GM19455 (cell line): ENCODE measurements around the gene SELP.
A peak's percentile ranks its signal among the peaks of the same experiment; 100 is the strongest.

ENCODE experiments used
- ATAC-seq: cut with Tn5 transposase; IDR thresholded peaks from one replicate; pipeline ENCODE4 v1.9.1; 2021; ENCODE audit not compliant: unreplicated experiment

SELP gene

DNA sequence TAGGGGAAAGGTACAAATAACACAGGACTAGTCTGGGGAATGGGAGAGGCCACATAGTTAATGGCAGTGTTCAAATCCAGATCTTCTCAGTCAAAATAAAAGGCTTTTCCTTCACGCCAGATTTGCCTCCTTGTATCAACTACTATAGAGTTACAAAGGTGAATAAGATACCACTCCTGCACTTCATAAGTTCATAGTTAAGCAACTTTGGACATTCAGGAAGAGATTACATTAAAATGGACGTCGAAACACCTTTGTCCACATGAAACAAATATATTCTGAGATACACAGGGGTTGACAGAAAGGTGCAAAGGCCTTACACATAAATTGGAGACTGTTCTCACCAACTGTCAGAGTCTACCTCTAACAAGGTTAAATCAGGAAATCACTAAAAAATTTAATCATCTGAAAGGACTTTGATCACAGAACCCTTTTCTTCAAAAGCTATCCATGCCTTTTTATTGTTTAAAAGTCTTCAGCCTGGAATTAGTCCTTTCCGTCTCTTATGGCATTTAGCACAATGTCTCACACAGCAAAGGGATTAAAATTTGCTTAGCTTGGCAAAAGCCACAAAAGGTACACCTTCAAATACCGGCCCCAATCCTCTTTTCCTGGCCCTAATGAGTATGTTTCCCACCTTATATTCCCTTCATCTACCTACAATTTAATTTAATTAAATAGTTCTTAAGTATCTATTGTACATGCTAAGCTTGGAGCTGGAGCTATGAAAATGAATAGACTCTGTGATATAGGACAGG is 51.8 kb downstream of the SELP start:
- ATAC-seq = no peak

DNA sequence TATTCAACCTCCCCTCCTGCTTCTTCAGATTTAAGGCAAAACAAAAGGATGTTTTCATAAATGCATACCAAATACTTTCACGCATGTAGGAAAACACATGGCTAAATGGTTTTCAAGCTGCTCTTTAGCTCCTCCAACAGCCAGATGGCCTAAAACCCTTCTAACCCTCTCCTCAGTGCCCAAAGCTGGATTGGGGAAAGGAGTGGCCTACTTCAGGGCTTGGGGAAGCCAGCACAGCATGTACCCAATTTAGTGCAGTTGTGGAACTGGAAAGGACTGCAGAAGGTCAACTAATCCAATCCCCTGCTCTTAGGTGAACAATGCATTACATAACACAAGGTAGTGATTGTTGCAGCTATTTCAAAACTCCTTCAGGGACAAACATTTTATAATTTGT is 53.0 kb downstream of the SELP start:
- no peak for ATAC-seq

DNA sequence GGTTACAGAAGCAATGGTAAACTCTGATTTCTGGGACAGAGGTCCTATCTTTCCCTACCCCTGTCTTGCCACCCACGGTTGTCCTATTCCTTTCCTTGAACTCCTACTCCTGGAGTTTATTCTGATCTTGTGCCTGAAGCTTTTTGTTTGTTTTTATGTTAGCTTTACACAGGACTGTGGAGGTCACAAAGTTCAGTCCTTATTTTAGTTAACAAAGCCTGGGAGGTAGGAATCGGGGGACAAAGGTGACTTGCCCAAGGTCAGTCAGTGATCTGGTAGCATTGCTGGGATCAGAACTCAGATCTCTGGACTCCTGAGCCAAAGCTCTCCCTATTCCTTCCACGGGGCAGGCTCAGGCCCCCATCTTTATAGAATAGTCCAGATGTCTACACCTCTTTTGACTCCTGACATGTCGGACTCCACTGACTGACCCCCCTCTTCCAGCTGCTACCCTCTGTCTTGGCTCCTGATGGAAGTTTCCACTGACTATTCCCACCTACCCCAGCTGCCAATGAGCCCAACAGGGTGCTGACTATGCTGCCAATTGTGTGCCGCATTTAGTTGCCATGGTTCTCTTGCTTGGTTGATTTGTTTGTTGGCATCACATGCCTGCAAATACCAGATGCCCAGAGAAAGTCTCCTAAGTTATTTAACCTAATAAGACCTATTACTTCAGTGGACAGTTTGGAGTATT is 53.5 kb downstream of the SELP start:
- ATAC-seq = no peak

DNA sequence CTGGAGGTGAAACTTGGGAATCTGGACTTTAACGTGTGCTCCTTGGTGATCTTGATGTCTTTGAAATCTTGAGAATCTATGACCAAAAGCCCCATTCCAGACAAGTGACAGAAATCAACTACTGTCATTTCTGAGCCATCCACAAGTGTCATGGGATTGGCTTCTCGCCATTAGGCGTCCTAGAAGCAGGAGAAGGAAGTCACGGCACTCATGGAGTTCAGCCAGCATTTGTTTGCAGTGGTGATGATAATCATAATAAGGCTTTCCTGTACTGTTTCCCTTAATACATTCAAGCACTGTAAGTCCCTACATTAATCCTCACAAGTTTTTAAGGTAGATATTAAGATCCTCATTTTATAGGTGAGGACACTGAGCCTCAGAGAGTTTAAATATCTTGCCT is 55.6 kb downstream of the SELP start:
- ATAC-seq = no peak

DNA sequence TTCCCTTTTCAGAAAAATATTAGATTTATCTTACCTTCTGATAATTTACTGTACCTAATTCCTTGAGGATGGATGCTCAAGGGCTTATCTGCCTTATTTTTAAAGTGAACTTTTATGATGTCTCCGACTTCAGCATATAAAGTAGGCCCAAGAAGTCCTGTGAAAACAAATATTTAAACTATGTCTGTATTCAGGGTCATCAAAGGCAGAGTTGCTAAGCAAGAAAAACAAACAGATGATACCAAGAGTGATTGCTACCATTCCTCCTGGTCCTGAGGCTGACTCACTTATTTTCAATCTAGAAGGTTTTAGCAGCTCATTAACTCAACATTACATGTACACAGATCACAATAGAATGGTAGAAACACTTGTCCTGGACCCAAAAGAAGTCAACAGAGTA is 57.7 kb downstream of the SELP start:
- ATAC-seq = no peak

DNA sequence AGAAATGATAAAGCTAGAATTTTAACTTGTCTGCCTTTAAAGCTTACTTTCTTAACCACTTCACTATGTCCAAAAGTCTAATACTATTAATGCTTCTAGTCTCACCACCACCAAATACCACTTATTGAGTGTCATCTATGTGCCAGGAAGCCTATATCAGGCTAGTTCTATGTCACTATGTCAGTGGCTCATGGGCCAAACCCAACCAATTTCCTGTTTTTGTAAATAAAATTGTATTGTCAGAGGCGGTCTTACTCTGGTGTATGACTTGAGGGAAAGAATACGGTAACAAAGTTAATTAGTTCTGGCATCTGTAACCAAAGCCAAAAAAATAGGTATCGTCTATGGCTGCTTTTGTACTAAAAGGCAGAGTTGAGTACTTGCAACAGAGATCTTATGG is 58.5 kb downstream of the SELP start:
- no peak for ATAC-seq

DNA sequence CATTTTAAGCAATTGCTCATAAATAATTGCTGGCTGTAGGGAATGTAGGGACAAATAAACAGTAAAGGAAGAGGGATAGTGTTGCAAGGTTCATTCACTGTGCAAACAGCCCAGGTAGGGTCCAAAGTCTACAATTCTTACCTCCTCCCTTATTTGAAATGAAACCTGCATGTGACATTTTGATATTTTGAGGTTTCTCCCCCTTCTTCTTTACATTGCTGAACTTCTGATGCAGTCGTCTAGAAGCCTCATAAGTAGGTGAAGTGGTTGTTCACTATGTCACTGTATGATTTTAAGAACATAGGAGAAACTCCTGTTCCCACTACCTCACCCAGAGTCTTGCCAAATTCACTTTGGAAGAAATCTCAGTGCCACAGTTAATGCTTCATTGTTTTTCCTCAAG is 59.8 kb downstream of the SELP start:
- ATAC-seq = no peak

DNA sequence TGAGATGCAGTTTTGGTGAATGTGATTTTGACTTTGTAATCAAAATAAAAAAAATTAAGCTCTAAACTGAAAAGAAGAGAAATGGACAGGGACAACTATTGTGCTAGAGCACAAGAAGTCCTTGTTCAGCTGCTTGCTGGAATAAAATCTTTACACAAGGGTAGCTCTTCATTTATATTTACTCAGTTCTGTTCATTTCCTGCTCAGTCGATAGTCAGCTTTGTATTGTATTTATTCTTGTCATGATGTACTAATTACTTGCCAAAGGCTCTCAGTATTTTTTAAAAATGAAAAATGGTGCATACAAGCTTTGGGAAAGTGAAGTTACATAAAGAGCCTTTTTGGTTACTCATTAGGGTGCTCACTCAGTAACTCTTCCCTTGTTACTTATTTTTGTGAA is 61.4 kb downstream of the SELP start:
- ATAC-seq = no peak

DNA sequence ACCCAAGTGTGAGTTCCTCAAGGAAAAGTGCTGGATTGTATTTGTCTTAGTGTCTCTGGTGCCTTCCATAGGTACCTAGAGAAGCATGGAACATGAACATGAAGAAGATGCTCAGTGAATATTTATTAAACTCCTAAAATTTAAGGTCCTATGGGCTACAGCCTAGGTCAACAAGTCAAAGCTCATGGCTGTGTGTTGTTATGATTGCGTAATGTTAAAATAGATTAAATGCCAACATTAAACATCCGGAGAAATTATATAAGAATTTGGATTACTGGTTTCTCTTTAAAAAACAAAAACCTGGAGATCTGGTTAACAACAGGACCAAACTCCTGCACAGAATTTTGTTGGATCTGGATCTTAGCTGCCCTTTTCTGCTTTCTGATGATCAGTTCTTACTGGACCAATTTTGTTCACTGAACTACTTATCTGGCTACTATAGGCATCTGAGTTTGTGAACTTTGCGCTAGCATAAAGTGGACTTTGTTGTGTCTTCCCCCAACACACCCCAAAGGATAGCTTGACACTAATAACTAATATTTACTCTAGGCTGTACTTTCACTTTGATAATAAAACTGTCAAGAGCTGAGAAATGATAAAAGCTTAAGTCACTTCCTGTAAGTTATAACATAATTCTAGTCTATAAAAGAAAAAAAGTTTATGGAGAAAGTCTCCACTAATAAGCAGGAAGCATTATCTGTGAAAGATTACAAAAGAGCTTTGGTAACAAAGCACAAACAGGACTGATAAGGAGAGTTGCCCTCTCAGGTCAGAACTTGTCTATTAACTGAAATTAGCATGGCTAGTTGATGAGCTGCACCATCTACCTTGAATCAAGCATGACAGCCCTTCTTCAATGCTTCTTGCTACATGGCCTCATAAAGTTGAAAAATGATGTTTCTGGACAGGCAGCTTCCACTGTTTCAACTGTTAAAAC is 64.3 kb downstream of the SELP start:
- ATAC-seq = no peak

DNA sequence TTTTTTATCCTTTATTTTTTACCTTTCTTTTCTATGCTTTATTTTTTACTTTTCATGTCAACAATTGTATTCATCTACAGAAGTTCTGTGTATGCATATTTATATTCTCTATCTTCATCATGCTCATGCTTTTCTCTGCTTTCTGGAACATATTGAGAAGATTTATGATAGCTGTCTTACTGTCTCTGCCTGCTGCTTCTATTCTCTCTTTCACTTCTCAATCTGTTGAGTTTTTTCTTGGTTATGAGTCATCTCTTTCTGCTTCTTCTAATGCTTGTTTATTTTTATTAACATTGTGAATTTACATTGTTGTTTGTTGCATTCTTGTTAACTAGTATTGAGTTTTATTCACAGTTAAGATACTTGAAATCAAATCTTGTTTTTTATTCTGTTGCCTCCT is 66.3 kb downstream of the SELP start:
- ATAC-seq = no peak

DNA sequence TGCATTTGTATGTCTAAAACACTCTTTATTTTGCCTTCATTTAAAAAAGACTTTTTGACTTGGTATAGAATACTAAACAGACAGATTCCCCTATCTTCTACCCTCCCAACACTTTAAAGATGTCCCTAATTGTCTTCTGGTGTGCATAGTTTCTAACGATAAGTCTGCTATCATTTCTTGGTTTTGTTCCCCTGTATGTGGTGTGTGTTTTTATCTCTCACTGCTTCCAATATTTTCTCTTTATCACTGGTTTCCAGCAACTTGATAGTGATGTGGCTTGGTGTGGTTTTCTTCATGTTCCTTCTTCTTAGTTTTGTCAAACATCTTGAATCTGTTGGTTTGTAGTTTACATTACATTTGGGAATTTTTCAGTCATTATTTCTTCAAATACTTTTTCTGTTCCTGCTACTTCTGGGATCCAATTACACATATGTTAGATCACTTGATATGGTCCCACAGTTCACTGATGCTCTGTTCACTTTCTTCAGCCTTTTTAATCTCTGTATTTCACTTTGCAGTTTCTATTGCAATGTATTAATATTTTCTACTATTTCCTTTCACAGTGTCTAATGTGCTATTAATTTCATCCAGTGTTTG is 66.8 kb downstream of the SELP start:
- ATAC-seq = no peak

DNA sequence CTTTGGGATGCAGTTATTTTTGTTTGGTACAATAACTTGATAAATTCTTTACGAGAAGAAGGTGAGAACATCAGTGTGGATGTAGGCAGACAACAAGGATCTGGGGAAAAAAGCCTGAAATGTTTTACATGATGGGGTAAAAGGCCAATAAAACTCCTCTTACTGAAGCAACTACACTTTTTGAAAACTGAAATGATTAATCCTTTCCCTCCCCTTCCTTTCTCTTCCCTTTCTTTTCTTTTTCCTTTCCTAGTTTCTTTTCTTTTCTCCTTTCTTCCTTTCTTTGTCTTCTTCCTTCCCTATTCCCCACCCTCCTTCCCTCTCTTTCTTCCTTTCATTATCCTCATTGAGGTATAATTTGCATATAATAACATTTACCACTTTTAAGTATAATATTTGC is 68.2 kb downstream of the SELP start:
- no peak for ATAC-seq

DNA sequence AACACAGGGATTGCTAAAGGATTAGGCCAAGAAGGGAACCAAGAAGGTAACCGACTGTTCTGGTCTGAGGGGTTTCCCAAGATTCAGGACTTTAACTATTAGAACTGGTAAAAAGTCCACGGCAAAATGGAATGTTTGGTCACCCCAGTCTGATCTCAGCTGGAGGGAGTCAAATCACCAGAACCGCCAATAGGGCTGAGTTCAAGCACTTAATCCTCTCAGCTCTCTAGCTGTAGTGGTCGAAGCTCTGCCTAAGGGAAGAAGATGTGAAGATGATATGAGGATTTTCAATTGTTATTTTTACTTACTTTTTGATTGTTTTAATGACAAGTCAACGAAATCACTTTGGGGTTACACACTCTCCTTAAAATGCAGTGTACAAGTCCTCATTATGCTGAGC is 72.8 kb downstream of the SELP start:
- ATAC-seq = no peak

DNA sequence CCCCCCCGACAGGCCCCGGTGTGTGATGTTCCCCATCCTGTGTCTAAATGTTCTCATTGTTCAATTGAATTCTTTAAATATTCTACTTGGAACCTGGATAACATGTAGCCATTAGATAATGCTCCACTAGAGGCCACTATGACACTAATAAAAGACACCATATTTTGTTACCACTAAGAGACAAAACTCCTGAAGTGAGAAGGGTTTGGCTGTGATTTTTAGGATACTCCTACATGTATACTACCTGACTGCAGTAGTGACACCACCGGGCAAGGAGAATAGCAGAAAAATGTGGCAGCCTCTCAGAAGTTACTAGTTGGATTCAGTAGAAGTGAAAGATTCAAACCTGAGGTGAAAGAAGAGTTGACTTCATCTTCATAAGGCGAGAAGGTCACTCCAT is 79.6 kb downstream of the SELP start:
- ATAC-seq = peak; percentile 53

DNA sequence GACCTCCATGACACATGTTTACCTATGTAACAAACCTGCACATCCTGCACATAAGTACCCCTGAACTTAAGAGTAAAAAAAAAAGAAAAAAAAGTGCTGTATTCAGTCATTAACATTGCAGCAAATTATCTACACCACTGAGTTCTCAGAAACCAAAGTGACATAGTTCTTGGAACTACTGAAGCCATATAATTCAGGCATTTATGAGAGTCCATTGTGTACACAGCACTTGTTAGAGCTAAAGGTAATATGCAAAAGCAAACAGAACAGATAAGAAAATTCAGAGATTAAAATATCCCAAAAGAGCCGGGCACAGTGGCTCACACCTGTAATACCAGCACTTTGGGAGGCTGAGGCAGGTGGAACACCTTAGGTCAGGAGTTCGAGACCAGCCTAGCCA is 81.6 kb downstream of the SELP start:
- ATAC-seq = no peak

DNA sequence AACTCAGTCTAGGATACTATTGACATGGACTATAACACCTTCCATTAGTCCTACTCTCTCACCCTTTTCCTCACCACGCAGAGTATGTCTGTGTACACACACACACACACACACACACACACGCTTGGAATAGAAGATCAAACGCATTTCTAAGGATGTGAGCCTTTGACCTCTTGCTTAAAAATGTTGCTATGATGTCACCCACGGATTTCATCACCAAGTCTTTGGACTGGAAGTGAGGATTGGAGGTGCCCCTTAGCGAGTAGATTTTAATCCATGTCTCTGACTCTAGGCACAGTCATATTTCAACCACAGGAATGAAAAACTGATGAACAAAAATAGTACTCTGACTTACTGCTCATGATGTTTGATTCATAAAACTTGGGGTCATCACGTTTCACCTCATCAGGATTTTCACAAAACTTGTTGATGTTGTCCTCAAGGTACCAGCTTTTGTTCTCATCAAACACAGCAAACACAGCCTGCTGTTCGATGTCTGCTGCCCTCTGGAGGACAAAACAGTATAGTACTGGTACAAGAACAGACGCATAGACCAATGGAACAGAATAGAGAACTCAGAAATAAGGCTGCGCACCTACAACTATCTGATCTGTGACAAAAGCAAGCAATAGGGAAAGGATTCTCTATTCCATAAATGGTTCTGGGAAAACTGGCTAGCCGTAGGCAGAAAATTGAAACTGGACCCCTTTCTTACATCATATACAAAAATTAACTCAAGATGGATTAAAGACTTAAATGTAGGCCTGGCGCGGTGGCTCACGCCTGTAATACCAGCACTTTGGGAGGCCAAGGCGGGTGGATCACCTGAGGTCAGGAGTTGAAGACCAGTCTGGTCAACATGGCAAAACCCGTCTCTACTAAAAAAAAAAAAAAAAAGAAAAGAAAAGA is 83.6 kb downstream of the SELP start:
- ATAC-seq = no peak

DNA sequence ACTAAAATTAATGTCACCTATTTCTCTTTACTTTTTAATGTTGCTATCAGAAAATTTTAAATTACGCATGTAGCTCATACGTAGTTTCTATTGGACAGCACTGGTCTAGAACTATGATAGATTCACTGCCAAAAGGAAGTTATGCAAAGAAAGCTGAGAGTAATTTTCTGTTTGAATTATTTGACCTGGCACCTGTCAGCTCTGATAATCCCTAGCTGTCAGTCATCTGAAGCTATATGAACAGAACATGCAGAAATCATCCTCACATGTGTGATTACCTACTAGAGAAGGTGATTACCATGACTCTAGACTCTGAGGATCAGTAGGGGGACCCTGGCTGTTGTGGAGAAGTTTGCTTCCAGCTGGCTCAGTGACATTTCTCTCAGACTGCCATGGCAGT is 84.5 kb downstream of the SELP start:
- no peak for ATAC-seq

DNA sequence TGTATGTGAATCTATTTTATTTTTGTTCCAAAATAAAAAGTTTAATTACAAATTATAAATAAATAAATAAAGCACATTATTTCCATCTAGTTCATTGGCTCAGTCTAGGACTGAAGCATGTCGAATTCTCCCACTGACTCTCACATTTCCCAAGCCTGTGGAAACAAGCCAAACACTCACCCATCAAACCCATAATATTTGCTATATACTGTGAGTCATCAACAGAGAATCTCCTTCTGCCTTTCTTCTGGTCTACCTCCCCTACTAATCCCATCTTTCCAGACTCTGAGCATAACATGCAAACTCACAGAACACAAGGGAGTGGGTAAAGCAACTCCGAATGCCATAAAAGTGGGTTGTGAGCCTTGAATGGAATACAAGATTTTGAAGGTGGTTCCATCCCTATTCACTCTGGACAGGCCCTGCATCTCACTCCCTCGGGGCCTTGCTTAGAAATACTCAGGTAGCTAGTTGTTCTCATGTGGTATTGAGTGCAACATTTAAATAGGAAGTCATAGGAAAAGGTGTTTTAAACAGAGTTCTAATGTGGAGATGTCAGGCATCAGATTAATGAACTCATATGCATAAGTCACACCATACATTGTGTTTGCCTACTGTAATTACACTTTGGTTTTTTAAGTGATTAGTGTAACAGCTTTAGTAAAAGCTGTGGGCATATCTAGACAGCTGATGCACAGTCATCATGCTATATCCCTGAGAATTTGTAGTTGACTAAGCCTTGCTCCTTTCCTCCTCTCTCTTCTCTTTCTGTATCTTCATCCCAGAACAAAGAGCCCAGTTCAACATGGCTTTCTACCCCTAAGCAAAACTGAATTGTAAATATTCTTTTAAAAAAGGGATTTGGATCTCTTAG is 90.7 kb downstream of the SELP start:
- no peak for ATAC-seq
